Activated T-cell treated with anti-CD3 and anti-CD28 coated beads, Interleukin-2, amount 50 U/mL, for 4 hours (primary cell): ENCODE measurements around the gene ZNF26. TPM values are rescaled to one million over a fixed set of nuclear protein-coding genes. Genes with fewer than 3 reads are reported as not detected.
"Not testable (repeated sequence)": the region's sequence is repeated elsewhere in the genome, so short reads cannot be mapped to it uniquely, and the experiment has no call there.

Source experiments
- ATAC-seq, 2 donors: fragments of 200-7000 bp; cut with Tn5 transposase; one replicate each; pipeline ENCODE4 v1.10.0; 2021
- DNase-seq: peaks from one replicate; pipeline ENCODE4 v3.0.0-alpha.2; 2020
- H3K27me3 Mint-ChIP-seq: one replicate; pipeline ENCODE4 v1.8.0; 2021; ENCODE audit warnings: low read depth, mixed read lengths
- H3K36me3 Mint-ChIP-seq: one replicate; pipeline ENCODE4 v1.8.0; 2022; ENCODE audit warnings: mixed read lengths; ENCODE audit not compliant: insufficient read depth
- H3K4me1 Mint-ChIP-seq: one replicate; pipeline ENCODE4 v1.8.0; 2021; ENCODE audit warnings: low read depth, mixed read lengths
- H3K4me3 Mint-ChIP-seq: one replicate; pipeline ENCODE4 v1.8.0; 2021; ENCODE audit warnings: mild to moderate bottlenecking, moderate library complexity, mixed read lengths
- H3K9me3 Mint-ChIP-seq: one replicate; pipeline ENCODE4 v1.8.0; 2021; ENCODE audit warnings: mixed read lengths
- total RNA-seq, 3 donors: library from RNA; stranded (reverse); gene quantifications; one replicate each; pipeline ENCODE4 v1.2.1, GENCODE V29; 2021

Gene ZNF26
- total RNA-seq, 3 donors from 2014 or later, result 19.4 to 30.2 (median 24.0) TPM

DNA sequence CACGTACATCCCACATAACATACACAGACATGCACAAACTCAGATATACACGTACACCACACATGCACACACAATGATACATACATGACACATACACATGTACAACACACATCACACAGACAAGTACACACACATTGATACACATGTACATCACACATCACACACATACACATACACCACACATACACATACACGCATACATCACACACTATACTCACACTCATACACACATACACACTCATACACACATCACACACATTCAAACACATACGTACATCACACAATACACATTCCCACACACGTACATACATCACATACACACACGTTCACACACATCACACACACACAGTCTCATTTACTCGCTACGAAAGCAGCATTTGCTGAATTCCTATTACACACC is 34.5 kb upstream of the ZNF26 start:
- Mint-ChIP-seq H3K9me3 (peaks cover 18% of the 10 kb centered on the region), H3K27me3 (no peaks in the 10 kb centered on the region), H3K36me3 (peaks cover 34% of the 10 kb centered on the region), H3K4me3 (no peak overlapping the region), H3K4me1 (peaks cover 24% of the 10 kb centered on the region)
- ATAC-seq, result no peak
- DNase-seq, result no peak

DNA sequence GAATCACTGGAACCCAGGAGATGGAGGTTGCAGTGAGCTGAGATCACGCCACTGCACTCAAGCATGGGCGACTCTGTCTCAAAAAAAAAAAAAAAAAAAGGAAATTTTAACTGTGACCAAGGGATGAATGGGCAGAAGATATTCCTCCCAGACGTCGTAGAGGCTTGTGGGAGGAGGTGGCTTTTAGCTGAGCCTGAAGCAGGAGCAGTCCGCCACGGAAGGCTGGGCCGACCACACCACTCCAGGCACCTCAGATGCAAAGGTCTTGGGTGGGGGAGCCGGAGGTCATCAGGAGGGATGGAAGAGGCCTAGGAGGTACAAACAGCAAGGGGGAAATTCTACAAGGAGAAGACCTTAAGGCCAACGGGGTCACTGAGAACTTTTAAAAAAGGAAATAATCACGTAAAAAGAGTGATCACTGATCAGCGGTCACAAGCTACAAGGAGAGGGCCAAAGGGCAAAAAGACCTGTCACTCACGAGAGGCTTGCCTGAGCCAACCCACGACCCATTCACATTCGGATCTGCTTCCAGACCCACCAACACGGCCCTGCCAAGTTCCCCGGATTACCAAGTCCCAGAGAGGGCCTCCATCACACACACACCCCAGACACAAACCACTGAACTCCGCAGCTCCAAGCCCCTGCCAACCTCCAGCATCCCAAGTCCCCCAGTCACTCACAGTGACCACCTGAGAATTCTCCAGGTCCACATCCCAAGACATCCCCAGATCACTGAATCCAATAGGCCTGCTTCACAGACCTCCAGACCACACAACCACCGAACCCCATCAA is 33.6 kb upstream of the ZNF26 start:
- H3K36me3 Mint-ChIP-seq, result peaks cover 34% of the 10 kb centered on the region
- no peaks in the 10 kb centered on the region for H3K27me3 Mint-ChIP-seq
- no peak overlapping the region for H3K4me3 Mint-ChIP-seq
- peaks cover 28% of the 10 kb centered on the region for H3K4me1 Mint-ChIP-seq
- DNase-seq, result no peak
- H3K9me3 Mint-ChIP-seq, result peaks cover 18% of the 10 kb centered on the region
- no peak for ATAC-seq

DNA sequence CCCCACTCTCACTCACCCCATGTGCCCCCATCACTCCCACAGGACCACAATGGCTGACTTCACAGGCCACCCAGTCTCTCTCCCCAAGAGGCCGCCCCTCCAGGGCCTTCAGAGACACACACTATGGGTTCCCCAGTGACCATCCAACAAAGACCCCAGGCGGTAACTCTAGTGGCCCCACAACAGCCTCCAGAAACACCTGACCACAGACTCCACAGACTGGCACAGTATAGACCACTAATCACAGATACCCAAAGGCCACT is 33.1 kb upstream of the ZNF26 start:
- H3K4me1 Mint-ChIP-seq, result peaks cover 28% of the 10 kb centered on the region
- peaks cover 32% of the 10 kb centered on the region for H3K36me3 Mint-ChIP-seq
- DNase-seq (no peak), ATAC-seq (no peak)
- peaks cover 14% of the 10 kb centered on the region for H3K9me3 Mint-ChIP-seq
- H3K27me3 Mint-ChIP-seq, result no peaks in the 10 kb centered on the region
- H3K4me3 Mint-ChIP-seq, result no peak overlapping the region

DNA sequence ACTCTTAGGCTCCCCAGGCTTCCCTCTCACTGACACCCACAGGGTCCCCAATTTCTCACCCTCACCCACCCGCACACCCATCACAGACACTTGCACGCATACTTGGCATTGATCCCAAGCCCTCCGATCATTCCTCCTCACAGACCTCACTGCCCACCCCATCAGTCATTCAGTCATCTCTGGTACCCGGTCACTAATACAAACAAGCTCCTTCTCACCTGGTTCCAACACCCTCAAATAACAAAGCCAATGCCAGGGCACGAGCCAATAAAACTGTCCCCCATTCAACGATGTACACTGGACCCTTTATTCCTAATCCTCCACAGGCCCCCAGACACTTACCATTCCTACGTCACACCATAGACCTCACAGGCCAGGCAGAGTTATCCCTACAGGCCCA is 32.4 kb upstream of the ZNF26 start:
- Mint-ChIP-seq H3K27me3 (no peaks in the 10 kb centered on the region), H3K4me3 (peak overlapping the region; percentile 19), H3K9me3 (peaks cover 10% of the 10 kb centered on the region), H3K4me1 (peaks cover 28% of the 10 kb centered on the region), H3K36me3 (peaks cover 25% of the 10 kb centered on the region)
- ATAC-seq (no peak), DNase-seq (no peak)

DNA sequence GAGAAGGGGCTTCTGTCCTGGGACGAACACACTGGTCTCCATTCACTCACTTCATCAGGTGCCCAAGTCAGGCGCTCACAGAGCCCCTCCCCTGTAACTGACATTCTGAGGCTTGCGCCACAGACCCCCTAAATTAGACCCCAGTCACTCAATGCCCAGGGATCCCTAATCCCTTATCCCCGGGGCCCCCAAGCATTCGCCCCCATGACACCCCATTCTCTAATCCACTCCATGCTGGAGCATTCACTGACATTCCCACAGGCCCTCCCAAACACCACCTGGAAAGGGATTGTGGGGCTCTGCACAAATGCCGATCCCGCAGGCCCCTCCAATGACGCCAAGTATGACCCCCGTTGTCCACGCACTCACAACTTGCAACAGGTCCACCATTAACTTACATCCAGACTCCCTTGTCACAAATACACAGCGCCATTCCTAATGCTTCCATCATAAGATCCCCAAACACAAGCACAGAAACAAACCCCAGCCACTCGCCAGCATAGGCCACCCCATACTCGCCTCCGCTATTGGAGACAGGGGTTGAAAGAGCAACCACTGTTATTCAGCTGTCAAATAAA is 31.6 kb upstream of the ZNF26 start:
- peaks cover 28% of the 10 kb centered on the region for H3K4me1 Mint-ChIP-seq
- no peak for DNase-seq
- H3K27me3 Mint-ChIP-seq, result no peaks in the 10 kb centered on the region
- H3K9me3 Mint-ChIP-seq, result peaks cover 5% of the 10 kb centered on the region
- peaks cover 18% of the 10 kb centered on the region for H3K36me3 Mint-ChIP-seq
- ATAC-seq, result no peak
- peak overlapping the region; percentile 92 for H3K4me3 Mint-ChIP-seq

DNA sequence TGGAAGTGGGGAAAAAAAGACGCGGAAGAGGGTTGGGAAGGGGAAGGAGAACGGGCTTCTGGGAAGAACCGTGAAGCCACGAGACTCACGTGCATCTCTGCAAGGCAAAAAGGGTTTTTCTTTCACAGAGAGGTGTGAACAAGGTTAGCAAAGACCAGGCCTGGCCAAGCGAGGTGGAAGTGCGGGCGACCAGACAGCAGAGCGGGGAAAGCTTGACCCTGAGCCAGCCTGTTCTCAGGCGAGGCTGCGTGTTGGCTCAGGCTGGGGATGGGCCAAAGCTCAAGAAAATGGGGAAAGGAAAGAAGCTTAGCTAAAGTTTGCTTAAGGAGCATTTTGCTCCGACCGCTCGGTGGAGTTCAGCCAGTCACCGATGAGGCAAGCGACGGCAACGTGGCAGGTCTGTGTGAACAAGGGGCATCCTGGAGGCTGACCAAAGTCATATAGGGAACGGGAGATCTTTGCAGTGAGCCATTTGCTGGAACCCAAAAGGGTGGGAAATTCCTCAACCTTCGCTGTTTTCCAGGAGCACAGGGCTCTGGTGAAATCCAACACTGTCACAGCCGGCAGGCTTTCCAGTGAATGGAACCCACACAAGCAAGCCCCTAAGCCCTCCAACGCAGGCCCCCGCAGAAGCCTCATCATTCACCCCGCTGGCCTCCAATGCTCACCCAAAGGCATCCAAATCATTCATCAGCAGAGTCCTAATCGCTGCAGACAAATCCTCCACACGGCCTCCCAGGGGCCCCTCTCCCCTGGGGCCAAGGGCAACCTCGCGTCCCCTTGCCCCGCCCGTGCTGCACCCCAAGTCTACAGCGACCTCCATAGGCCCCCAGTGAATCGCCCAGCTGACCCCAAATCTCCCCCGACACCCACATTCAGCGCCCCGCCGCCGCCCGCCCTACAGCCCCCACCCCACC is 30.8 kb upstream of the ZNF26 start:
- Mint-ChIP-seq H3K4me3 (peak overlapping the region; percentile 92), H3K27me3 (no peaks in the 10 kb centered on the region), H3K4me1 (peaks cover 28% of the 10 kb centered on the region), H3K9me3 (peaks cover 4% of the 10 kb centered on the region), H3K36me3 (peaks cover 15% of the 10 kb centered on the region)
- DNase-seq (no peak), ATAC-seq (peak; percentile 46 to 49)

DNA sequence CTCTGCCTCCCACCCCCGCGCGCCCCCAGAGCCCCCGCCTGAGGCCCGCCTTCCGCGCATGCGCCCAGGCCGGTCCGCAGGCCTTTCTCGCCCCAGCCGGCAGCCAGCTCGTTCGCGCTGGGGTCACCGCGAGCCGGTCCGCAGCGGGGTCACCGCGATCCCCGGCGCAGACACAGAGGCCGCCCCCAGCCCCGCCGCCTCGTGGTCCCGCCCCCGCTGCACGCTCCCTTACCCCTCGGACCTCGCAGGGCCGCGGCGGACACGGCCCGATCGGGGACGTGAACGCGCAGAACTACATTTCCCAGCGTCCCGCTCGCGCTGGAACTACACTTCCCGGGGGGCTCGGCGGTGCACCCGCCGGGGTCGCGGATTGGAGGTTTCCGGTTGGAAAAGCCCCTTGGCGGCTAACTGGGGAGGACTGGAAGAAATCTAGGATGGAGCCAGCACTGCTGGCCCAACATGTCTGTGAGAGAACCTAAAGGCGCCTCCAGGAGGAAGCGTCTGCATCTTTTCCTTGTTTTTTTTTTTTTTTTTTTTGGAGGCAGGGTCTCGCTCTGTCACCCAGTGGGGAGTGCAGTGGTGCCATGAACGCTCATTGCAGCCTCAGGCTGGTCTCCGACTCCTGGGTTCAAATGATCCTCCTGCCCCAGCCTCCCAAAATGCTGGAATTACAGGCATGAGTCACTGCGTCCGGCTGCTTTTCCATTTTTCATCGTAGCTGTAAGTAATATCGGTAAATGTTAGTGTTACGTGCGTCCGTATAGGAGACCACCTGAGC is 30.0 kb upstream of the ZNF26 start, which contains the start of gene ZNF605:
ZNF605 (minus strand) TSS at position 296 of the 778 bp plus-strand sequence. CDS start 10,671 bp downstream, outside the sequence.
- peaks cover 28% of the 10 kb centered on the region for H3K4me1 Mint-ChIP-seq
- DNase-seq (peak; percentile 79), ATAC-seq (peak; percentile 96 to 97)
- no peaks in the 10 kb centered on the region for H3K27me3 Mint-ChIP-seq
- H3K4me3 Mint-ChIP-seq, result peak within 1 kb of the TSS; percentile 92
- H3K36me3 Mint-ChIP-seq, result peaks cover 15% of the 10 kb centered on the region
- H3K9me3 Mint-ChIP-seq, result peaks cover 4% of the 10 kb centered on the region

DNA sequence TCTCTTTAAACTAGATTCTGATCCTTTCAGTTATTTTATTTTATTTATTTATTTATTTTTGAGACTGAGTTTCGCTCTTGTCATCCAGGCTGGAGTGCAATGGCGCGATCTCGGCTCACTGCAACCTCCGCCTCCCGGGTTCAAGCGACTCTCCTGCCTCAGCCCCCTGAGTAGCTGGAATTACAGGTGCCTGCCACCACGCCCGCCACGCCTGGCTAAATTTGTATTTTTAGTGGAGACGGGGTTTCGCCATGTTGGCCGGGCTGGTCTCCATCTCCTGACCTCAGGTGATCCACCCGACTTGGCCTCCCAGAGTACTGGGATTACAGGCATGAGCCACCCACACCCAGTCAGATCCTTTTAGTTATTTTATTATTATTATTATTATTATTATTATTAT is 24.4 kb upstream of the ZNF26 start:
- not testable (repeated sequence) for H3K4me1 Mint-ChIP-seq, ATAC-seq, H3K4me3 Mint-ChIP-seq, DNase-seq, H3K9me3 Mint-ChIP-seq, H3K27me3 Mint-ChIP-seq
- H3K36me3 Mint-ChIP-seq, result peaks cover 13% of the 10 kb centered on the region

DNA sequence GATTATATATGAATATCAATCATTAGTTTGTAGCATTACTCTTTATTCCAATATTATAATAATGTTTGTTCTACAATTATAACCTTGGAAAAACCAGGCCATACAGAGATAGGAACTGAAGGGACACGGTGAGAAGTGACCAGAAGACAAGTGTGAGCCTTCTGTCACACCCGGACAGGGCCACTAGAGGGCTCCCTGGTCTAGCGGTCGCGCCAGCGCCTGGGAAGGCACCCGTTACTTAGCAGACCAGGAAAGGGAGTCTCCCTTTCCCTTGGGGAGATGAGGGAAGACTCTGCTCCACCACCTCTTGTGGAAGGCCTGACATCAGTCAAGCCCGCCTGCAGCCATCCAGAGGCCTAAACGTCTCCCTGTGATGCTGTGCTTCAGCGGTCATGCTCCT is 22.2 kb upstream of the ZNF26 start:
- H3K4me3 Mint-ChIP-seq, H3K4me1 Mint-ChIP-seq, H3K27me3 Mint-ChIP-seq, H3K9me3 Mint-ChIP-seq, ATAC-seq, DNase-seq: not testable (repeated sequence)
- peaks cover 13% of the 10 kb centered on the region for H3K36me3 Mint-ChIP-seq

DNA sequence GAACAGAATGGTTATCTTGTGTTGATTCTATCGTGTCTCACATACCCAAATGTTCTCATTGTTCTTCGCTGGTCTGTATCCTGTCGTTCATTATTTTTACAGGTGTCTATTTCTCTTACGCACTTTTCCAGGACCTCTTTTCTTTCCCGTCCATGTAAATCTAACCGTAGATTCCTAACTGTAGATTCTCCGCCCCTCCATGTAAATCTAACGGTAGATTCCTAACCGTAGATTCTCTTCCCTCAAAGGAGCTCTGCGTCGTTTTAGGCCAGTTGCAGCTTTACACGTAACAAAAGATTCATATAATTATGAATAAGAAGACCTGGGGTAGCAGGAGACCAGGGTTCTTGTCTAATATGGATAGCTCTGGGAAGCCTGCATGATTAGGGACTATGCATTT is 20.4 kb upstream of the ZNF26 start:
- Mint-ChIP-seq H3K36me3 (peaks cover 11% of the 10 kb centered on the region), H3K27me3 (no peaks in the 10 kb centered on the region), H3K4me3 (no peak overlapping the region), H3K4me1 (no peaks in the 10 kb centered on the region), H3K9me3 (peaks cover 7% of the 10 kb centered on the region)
- ATAC-seq, result no peak
- DNase-seq, result no peak

DNA sequence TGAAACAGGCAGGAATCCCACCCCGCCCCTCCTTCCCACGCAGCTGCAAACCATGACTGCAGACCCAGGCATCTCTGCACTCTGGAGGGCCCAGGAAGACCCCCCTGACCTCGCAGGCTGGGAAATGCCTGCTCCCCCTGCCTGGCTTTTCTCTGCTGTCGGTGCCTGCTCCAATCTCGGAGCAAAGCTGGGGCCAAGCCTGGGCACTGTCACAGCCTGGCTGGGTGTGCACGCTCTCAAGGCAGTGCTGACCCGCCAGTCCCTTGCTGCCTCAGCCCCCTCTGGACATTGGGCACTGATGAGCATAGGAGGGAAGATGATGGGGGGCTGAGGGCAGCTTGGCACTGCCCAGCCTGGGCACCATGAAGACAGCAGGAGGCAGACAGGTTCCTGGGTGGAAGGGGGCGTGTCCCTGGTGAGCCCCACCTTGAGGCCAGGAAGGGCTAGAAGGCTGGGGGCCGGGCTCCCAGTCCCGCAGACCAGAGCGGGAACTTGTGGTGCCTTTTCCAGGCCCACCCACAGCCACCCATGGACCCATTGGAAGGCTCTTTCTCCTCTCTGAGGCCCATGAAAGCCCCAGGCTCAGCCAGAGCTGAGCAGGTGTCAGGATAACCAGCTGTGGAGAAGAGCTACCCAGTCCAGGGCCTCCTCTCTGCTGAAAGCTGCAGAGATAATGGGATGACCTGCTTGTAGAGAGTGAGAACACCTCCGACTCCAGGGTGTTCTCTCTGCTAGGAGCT is 19.3 kb upstream of the ZNF26 start:
- Mint-ChIP-seq H3K4me1 (no peaks in the 10 kb centered on the region), H3K27me3 (no peaks in the 10 kb centered on the region), H3K4me3 (no peak overlapping the region), H3K9me3 (peaks cover 9% of the 10 kb centered on the region), H3K36me3 (peaks cover 8% of the 10 kb centered on the region)
- ATAC-seq (no peak), DNase-seq (no peak)

DNA sequence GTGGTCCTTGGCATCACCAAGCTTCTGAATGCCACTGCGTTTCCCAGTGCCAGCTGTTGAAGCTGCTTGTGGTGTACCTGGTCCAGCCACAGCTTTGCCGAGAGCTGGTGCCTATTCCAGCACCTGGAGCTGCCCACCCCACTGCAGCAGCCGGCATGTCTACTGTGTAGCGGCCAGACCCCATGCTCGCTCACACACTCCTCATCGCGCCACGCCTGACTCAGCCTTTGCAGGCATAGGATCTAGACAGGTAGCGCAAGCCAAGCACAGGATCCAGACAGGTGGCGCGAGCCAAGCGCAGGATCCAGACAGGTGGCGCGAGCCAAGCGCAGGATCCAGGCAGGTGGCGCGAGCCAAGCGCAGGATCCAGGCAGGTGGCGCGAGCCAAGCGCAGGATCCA is 18.4 kb upstream of the ZNF26 start:
- peaks cover 18% of the 10 kb centered on the region for H3K9me3 Mint-ChIP-seq
- ATAC-seq, result no peak

DNA sequence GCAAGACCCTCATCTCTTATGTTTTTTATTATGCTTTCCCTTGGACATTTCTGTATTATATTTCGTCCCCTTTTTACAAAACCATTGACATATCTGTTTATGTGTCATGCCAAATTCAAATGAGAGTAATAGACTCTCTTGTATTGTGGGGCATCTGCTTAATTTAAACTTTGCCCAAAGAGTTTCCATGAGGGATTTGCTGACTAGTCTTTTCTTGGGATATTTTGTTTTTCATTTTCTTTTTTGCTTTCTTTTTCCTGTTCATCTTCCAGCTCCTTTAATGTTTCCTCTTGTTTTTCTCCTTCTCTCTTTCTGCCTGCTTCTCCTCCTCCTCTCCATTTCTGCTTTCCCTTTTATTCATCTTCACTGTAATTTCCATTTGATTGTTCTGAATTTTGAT is 13.8 kb upstream of the ZNF26 start:
- peaks cover 4% of the 10 kb centered on the region for H3K36me3 Mint-ChIP-seq
- peaks cover 10% of the 10 kb centered on the region for H3K27me3 Mint-ChIP-seq
- no peak for ATAC-seq
- H3K4me1 Mint-ChIP-seq, result no peaks in the 10 kb centered on the region
- peaks cover 36% of the 10 kb centered on the region for H3K9me3 Mint-ChIP-seq
- DNase-seq, result no peak
- no peak overlapping the region for H3K4me3 Mint-ChIP-seq

More for the DNA sequence above, 18.4 kb upstream of the ZNF26 start:
- Mint-ChIP-seq H3K4me1 (no peaks in the 10 kb centered on the region), H3K4me3 (no peak overlapping the region), H3K36me3 (peaks cover 10% of the 10 kb centered on the region), H3K27me3 (no peaks in the 10 kb centered on the region)
- DNase-seq, result no peak
